WERI-Rb-1 (cell line): ENCODE measurements around the gene QSOX1.

ENCODE experiments used
- DNase-seq: peaks from one replicate; pipeline ENCODE4 v3.0.0-alpha.2; 2020
- H3K27ac ChIP-seq: fragments of 250-450 bp; sonication (Bioruptor Pico); 2 replicates; pipeline ENCODE4 v1.5.1; 2020; ENCODE audit warnings: mild to moderate bottlenecking, moderate library complexity
- H3K27me3 ChIP-seq: fragments of 250-450 bp; sonication (Bioruptor Pico); 2 replicates; pipeline ENCODE4 v1.5.1; 2021; ENCODE audit warnings: mild to moderate bottlenecking, low read depth, moderate library complexity; ENCODE audit not compliant: insufficient read depth, severe bottlenecking
- H3K36me3 ChIP-seq: fragments of 250-450 bp; sonication (Bioruptor Pico); 2 replicates; pipeline ENCODE4 v1.5.1; 2020; ENCODE audit warnings: mild to moderate bottlenecking, moderate library complexity
- H3K4me3 ChIP-seq: 2 replicates; pipeline ENCODE4 v1.5.1; 2011; ENCODE audit warnings: low read depth, mild to moderate bottlenecking, control low read depth, low read length
- H3K9me3 ChIP-seq: fragments of 250-450 bp; sonication (Bioruptor Pico); 2 replicates; pipeline ENCODE4 v1.5.1; 2021; ENCODE audit warnings: mild to moderate bottlenecking, moderate library complexity; ENCODE audit not compliant: severe bottlenecking
- CTCF ChIP-seq: IDR thresholded peaks from 2 replicates; pipeline ENCODE4 v1.5.1; 2011; ENCODE audit warnings: low read depth, mild to moderate bottlenecking, control low read depth, inconsistent platforms, low read length

The QSOX1 gene

GRCh38 chr1:180194546-180195207, 40.0 kb downstream of the QSOX1 start:
- peak; percentile 85 for DNase-seq
- no peaks in the 10 kb centered on the region for H3K27me3 ChIP-seq
- H3K27ac ChIP-seq: peak overlapping the region; percentile 16
- no peak for TF ChIP-seq CTCF
- H3K36me3 ChIP-seq: peaks cover 3% of the 10 kb centered on the region
- H3K4me3 ChIP-seq: no peak overlapping the region
- no peaks in the 10 kb centered on the region for H3K9me3 ChIP-seq

- H3K9me3 ChIP-seq: no peaks in the 10 kb centered on the region
- H3K27ac ChIP-seq: no peak overlapping the region; the same call in 1 of the 2 replicates
- no peak for TF ChIP-seq CTCF
- no peaks in the 10 kb centered on the region; the same call in 1 of the 2 replicates for H3K36me3 ChIP-seq
- no peak overlapping the region for H3K4me3 ChIP-seq
- DNase-seq: no peak
- H3K27me3 ChIP-seq: no peaks in the 10 kb centered on the region
These were observed 40.7 kb downstream of the QSOX1 start for GRCh38 chr1:180195401-180195800.

- Histone ChIP-seq H3K4me3 (no peak overlapping the region), H3K27me3 (no peaks in the 10 kb centered on the region), H3K9me3 (no peaks in the 10 kb centered on the region), H3K36me3 (no peaks in the 10 kb centered on the region; the same call in 1 of the 2 replicates), H3K27ac (no peak overlapping the region)
- peak; percentile 22; the same call in 1 of the 2 replicates for TF ChIP-seq CTCF
- DNase-seq: peak; percentile 67
These were observed 41.2 kb downstream of the QSOX1 start for GRCh38 chr1:180195916-180196315.

- no peak for DNase-seq
- H3K4me3 ChIP-seq: no peak overlapping the region
- H3K27ac ChIP-seq: no peak overlapping the region
- H3K36me3 ChIP-seq: no peaks in the 10 kb centered on the region; the same call in 1 of the 2 replicates
- H3K9me3 ChIP-seq: no peaks in the 10 kb centered on the region
- no peaks in the 10 kb centered on the region for H3K27me3 ChIP-seq
- no peak for TF ChIP-seq CTCF
These were observed 41.9 kb downstream of the QSOX1 start for GRCh38 chr1:180196436-180197003.

GRCh38 chr1:180197231-180197630, 42.6 kb downstream of the QSOX1 start:
- Histone ChIP-seq H3K36me3 (no peaks in the 10 kb centered on the region; the same call in 1 of the 2 replicates), H3K27me3 (no peaks in the 10 kb centered on the region), H3K4me3 (no peak overlapping the region), H3K27ac (no peak overlapping the region; the same call in 1 of the 2 replicates), H3K9me3 (no peaks in the 10 kb centered on the region)
- TF ChIP-seq CTCF: no peak
- DNase-seq: no peak

- no peaks in the 10 kb centered on the region for H3K27me3 ChIP-seq
- H3K27ac ChIP-seq: peak overlapping the region; percentile 28; the same call in 1 of the 2 replicates
- H3K36me3 ChIP-seq: no peaks in the 10 kb centered on the region; the same call in 1 of the 2 replicates
- no peaks in the 10 kb centered on the region for H3K9me3 ChIP-seq
- TF ChIP-seq CTCF: no peak
- H3K4me3 ChIP-seq: no peak overlapping the region
- peak; percentile 98 for DNase-seq
These were observed 43.5 kb downstream of the QSOX1 start for GRCh38 chr1:180198196-180198595.
